Measurements from ENCODE around the gene LDLRAD4.

DNA sequence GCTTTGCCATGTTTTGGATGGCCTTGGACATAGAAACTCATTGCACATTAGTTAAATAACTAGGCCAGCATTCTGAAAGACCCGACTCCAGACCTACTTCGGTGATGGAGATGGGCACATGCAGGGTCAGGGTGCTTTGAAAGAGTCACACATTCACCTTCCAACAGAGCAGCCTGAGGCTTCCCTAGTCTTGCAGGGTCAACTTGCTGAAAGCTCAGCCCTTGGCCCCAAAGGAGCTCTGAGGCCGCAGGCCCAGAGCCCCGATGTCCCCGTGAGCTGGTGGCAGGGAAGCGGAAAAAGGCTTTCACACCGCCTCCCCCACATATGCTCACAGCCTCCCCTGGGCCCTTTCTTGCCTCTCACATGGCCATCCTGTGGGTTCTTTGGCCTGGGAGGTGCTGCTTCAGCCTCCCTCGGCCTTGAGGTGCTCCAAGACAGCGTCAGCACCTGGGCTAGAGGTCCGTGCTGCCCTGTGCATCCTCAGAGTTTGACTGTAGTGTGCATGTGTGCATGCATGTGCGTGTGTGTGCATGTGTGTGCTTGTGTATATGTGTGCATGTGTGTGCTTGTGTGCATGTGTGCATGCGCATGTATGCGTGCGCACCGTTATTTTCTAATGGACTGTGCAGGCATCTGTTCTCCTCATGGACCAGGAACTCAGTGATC, 21.6 kb downstream of the LDLRAD4 start:
- TF ChIP-seq, protein P1, sequence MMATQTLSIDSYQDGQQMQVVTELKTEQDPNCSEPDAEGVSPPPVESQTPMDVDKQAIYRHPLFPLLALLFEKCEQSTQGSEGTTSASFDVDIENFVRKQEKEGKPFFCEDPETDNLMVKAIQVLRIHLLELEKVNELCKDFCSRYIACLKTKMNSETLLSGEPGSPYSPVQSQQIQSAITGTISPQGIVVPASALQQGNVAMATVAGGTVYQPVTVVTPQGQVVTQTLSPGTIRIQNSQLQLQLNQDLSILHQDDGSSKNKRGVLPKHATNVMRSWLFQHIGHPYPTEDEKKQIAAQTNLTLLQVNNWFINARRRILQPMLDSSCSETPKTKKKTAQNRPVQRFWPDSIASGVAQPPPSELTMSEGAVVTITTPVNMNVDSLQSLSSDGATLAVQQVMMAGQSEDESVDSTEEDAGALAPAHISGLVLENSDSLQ (IDR thresholded peaks at IDR 0.05): no peak
- TF ChIP-seq SP1 (IDR thresholded peaks at IDR 0.05): no peak
- no peak for TF ChIP-seq ZNF384 (IDR thresholded peaks at IDR 0.05)
- no peak for TF ChIP-seq LEF1 (IDR thresholded peaks at IDR 0.05; ENCODE audit: borderline replicate concordance)
- TF ChIP-seq L3MBTL2 (conservative IDR thresholded peaks at IDR 0.05): no peak
- no peak for TF ChIP-seq BHLHE40 (IDR thresholded peaks at IDR 0.05; ENCODE audit: borderline replicate concordance)
- TF ChIP-seq FOXM1 (IDR thresholded peaks at IDR 0.05; ENCODE audit: borderline replicate concordance): no peak
- TF ChIP-seq ARNT (IDR thresholded peaks at IDR 0.05): no peak
- TF ChIP-seq ELF4 (IDR thresholded peaks at IDR 0.05): no peak
- TF ChIP-seq SUZ12 (IDR thresholded peaks at IDR 0.05): no peak

All from HEK293T (cell line).